OCI-LY3 (cell line): ENCODE results near the gene LRRC72.
A peak's percentile ranks its signal among the peaks of the same experiment; 100 is the strongest.

Experiments
- H2AFZ ChIP-seq: fragments of 200-600, 300-600 bp; shearing (Covaris generic); 2 replicates; pipeline ENCODE4 v1.6.0; 2014; ENCODE audit warnings: antibody characterized with exemption, low read depth, low read length
- H3K27ac ChIP-seq: fragments of 200-600, 300-600 bp; sonication (generic); 2 replicates; pipeline ENCODE4 v1.5.1; 2014; ENCODE audit warnings: mild to moderate bottlenecking, low read length, moderate library complexity, mixed read lengths
- H3K27me3 ChIP-seq: fragments of 200-600, 300-600 bp; sonication (generic); 2 replicates; pipeline ENCODE4 v1.6.1; 2014; ENCODE audit warnings: low read depth, low read length, mixed read lengths
- H3K36me3 ChIP-seq: fragments of 200-600, 300-600 bp; sonication (generic); replicated peaks from 2 replicates; pipeline ENCODE3; 2014; ENCODE audit warnings: low read depth, low read length, mixed read lengths
- H3K4me1 ChIP-seq: fragments of 300-600, 200-600 bp; sonication (generic); 2 replicates; pipeline ENCODE4 v1.6.1; 2014; ENCODE audit warnings: low read length, mixed read lengths
- H3K4me2 ChIP-seq: fragments of 200-600, 300-600 bp; sonication (generic); 2 replicates; pipeline ENCODE4 v1.6.1; 2014; ENCODE audit warnings: low read length, mixed read lengths
- H3K4me3 ChIP-seq: fragments of 300-600, 200-600 bp; sonication (generic); 2 replicates; pipeline ENCODE4 v1.5.1; 2014; ENCODE audit warnings: antibody characterized with exemption, mild to moderate bottlenecking, low read length, moderate library complexity
- H3K79me2 ChIP-seq: fragments of 300-600, 200-600 bp; shearing (Covaris generic); 2 replicates; pipeline ENCODE4 v1.6.1; 2014; ENCODE audit warnings: mild to moderate bottlenecking, low read length, mixed read lengths
- H3K9ac ChIP-seq: fragments of 300-600, 200-600 bp; shearing (Covaris generic); 2 replicates; pipeline ENCODE4 v1.6.0; 2014; ENCODE audit warnings: mild to moderate bottlenecking, low read length, moderate library complexity
- H3K9me3 ChIP-seq: fragments of 200-600, 300-600 bp; shearing (Covaris generic); 2 replicates; pipeline ENCODE4 v1.6.1; 2014; ENCODE audit warnings: low read length, mixed read lengths; ENCODE audit not compliant: insufficient read depth
- H4K20me1 ChIP-seq: fragments of 200-600, 300-600 bp; sonication (generic); 2 replicates; pipeline ENCODE4 v1.6.1; 2016; ENCODE audit warnings: low read length, mixed read lengths; ENCODE audit not compliant: insufficient read depth
- CTCF ChIP-seq: fragments of 200-600, 300-600 bp; sonication (generic); IDR thresholded peaks from 2 replicates; pipeline ENCODE4 v1.5.1; 2014; ENCODE audit warnings: antibody characterized with exemption, low read length, low read depth
- EZH2phosphoT487 ChIP-seq: fragments of 200-600 bp; shearing (Covaris generic); IDR thresholded peaks from 2 replicates; pipeline ENCODE4 v1.6.1; 2018; ENCODE audit warnings: antibody characterized with exemption, mixed run types, low read depth

The LRRC72 gene

GRCh38 chr7:16579216-16579615, 52.6 kb downstream of the LRRC72 start:
- H4K20me1 ChIP-seq = no peaks in the 10 kb centered on the region
- peak overlapping the region; percentile 53; the same call in 1 of the 2 replicates for H3K4me3 ChIP-seq
- H3K4me2 ChIP-seq = peak overlapping the region; percentile 76
- H3K9ac ChIP-seq = no peak overlapping the region
- no peak overlapping the region for H3K27ac ChIP-seq
- H3K9me3 ChIP-seq = no peaks in the 10 kb centered on the region
- H3K4me1 ChIP-seq = peaks cover 20% of the 10 kb centered on the region
- H3K79me2 ChIP-seq = no peaks in the 10 kb centered on the region
- no peaks in the 10 kb centered on the region for H3K36me3 ChIP-seq
- H3K27me3 ChIP-seq = no peaks in the 10 kb centered on the region
- H2AFZ ChIP-seq = no peak overlapping the region
- TF ChIP-seq EZH2phosphoT487 (no peak), CTCF (no peak)

- H2AFZ ChIP-seq = no peak overlapping the region
These were observed 54.7 kb downstream of the LRRC72 start for GRCh38 chr7:16581286-16581685.

GRCh38 chr7:16583834-16584233, 57.2 kb downstream of the LRRC72 start:
- Histone ChIP-seq H3K4me2 (no peak overlapping the region), H3K4me3 (no peak overlapping the region), H3K27ac (no peak overlapping the region), H2AFZ (no peak overlapping the region), H3K9me3 (no peaks in the 10 kb centered on the region), H4K20me1 (no peaks in the 10 kb centered on the region), H3K36me3 (no peaks in the 10 kb centered on the region), H3K27me3 (no peaks in the 10 kb centered on the region), H3K4me1 (peaks cover 9% of the 10 kb centered on the region), H3K79me2 (no peaks in the 10 kb centered on the region), H3K9ac (no peak overlapping the region)
- TF ChIP-seq EZH2phosphoT487 (no peak), CTCF (no peak)

More at GRCh38 chr7:16581286-16581685, 54.7 kb downstream of the LRRC72 start:
- H3K4me2 ChIP-seq = no peak overlapping the region
- H3K4me3 ChIP-seq = no peak overlapping the region
- H3K79me2 ChIP-seq = no peaks in the 10 kb centered on the region
- H3K4me1 ChIP-seq = peaks cover 20% of the 10 kb centered on the region
- no peak overlapping the region for H3K27ac ChIP-seq
- H3K27me3 ChIP-seq = no peaks in the 10 kb centered on the region
- H3K9me3 ChIP-seq = no peaks in the 10 kb centered on the region
- H4K20me1 ChIP-seq = no peaks in the 10 kb centered on the region
- TF ChIP-seq EZH2phosphoT487 (no peak), CTCF (no peak)
- no peak overlapping the region for H3K9ac ChIP-seq
- no peaks in the 10 kb centered on the region for H3K36me3 ChIP-seq

- Histone ChIP-seq H3K36me3 (no peaks in the 10 kb centered on the region), H3K27me3 (no peaks in the 10 kb centered on the region), H3K27ac (no peak overlapping the region), H3K4me2 (no peak overlapping the region), H3K9ac (no peak overlapping the region), H3K79me2 (no peaks in the 10 kb centered on the region), H3K4me3 (no peak overlapping the region), H4K20me1 (no peaks in the 10 kb centered on the region), H3K4me1 (peaks cover 4% of the 10 kb centered on the region; the same call in 1 of the 2 replicates), H2AFZ (no peak overlapping the region), H3K9me3 (no peaks in the 10 kb centered on the region)
- TF ChIP-seq EZH2phosphoT487 (no peak), CTCF (no peak)
These were observed 58.9 kb downstream of the LRRC72 start for GRCh38 chr7:16585540-16585939.
